Left lobe of liver (tissue), 2 donors: Measurements from ENCODE around the gene MT1E. TPM values are rescaled to one million over a fixed set of nuclear protein-coding genes. Genes with fewer than 3 reads are reported as not detected.
"Not testable (repeated sequence)": the region's sequence is repeated elsewhere in the genome, so short reads cannot be mapped to it uniquely, and the experiment has no call there.

Experiments
- ATAC-seq: fragments of 200-7000 bp; cut with Tn5 transposase; one replicate; pipeline ENCODE4 v1.9.1; 2020; ENCODE audit warnings: mild to moderate bottlenecking, moderate library complexity
- DNase-seq: peaks from one replicate; pipeline ENCODE4 v3.0.0-alpha.2; 2020; ENCODE audit warnings: low spot score
- total RNA-seq: library from RNA; stranded (reverse); gene quantifications from one replicate; pipeline ENCODE4 v1.2.1, GENCODE V29; 2021
- donor health status: DM: no; HTN: no; CAD: no; lungs with moderate emphysema.
- donor health status: DM: no; HTN: yes; CAD: no.

MT1E gene
- total RNA-seq, 1 donor from 2014 or later = 1,576 TPM

- peak; percentile 97 for DNase-seq
- ATAC-seq = peak; percentile 58
Observed at GRCh38 chr16:56669005-56669839, 43.6 kb downstream of the MT1E start, which contains the start of gene MT1H. Gene MT1H, plus strand, starts transcription at chr16:56669814. Its CDS starts 71 bp downstream, at chr16:56669885.

- peak; percentile 72 for DNase-seq
- peak; percentile 0 for ATAC-seq
Observed at GRCh38 chr16:56669840-56670619, 44.4 kb downstream of the MT1E start.

GRCh38 chr16:56670620-56670934, 45.0 kb downstream of the MT1E start:
- DNase-seq (no peak), ATAC-seq (no peak)

DNA sequence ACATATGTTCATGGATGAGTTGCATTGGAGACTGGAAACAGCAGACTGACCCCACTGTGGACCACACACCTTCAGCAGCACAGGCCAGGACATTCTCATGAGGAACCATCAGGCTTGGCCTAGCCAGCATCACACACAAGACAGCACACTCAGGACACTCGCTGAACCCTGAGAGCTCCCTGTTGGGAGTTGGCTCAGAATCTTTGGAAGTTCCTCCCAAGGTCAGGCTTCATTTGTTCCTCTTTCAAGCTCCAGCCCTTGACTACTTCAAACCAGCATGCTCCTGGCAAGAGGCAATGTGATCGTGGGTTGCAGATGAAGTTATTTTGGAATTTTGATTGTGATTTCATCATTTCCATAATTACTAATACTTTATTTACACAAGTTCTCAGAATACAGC, 46.1 kb downstream of the MT1E start:
- not testable (repeated sequence) for ATAC-seq, DNase-seq

GRCh38 chr16:56672171-56672570, 46.6 kb downstream of the MT1E start:
- DNase-seq, ATAC-seq: not testable (repeated sequence)

GRCh38 chr16:56672761-56673536, 47.4 kb downstream of the MT1E start:
- DNase-seq = no peak
- ATAC-seq = no peak

DNA sequence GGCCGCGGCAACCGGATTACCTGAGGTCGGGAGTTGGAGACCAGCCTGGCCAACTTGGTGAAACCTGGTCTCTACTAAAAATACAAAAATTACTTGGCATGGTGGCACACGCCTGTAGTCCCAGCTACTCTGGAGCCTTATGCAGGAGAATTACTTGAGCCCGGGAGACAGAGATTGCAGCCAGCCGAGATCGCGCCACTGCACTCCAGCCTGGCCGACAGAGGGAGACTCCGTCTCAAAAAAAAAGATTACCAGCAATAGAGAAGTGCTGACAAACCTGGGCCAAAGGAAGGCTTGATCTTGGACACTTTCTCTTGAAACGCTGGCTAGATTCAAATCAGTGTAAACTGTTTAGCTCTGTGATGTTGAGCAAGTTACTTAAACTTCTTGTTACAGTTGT, 48.3 kb downstream of the MT1E start:
- DNase-seq = no peak
- ATAC-seq = peak; percentile 43

DNA sequence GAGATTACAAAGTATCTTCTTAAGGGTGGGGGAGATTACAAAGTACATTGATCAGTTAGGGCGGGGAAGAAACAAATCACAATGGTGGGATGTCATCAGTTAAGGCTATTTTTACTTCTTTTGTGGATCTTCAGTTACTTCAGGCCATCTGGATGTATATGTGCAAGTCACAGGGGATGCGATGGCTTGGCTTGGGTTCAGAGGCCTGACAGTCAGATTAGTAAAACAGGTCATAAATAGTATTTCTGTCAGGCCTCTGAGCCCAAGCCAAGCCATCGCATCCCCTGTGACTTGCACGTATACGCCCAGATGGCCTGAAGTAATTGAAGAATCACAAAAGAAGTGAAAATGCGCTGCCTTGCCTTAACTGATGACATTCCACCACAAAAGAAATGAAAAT, 49.0 kb downstream of the MT1E start:
- DNase-seq, ATAC-seq: not testable (repeated sequence)

DNA sequence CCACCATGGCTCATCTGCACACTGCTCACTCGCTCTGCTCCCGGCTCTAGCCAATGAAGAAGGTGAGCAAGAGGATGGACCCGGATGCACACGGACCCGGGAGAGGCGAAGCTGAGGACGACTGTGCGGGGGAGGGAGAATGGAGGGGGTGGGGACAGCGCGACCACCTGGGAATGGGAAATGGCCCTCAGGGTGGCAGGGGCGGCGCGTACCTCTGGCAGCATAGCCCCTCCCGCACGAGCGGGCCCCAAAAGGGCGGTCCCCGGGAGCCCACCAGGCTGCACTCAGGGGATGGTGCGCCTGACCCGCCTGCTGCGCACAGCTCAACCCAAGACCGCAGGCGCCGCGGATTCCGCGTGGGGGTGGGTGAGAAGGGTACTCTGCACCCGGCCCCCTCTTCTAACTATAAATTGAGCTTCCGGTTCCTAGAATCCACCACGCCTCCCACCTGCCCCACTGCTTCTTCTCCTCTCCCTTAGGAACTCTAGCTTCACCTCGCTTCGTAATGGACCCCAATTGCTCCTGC, 50.2 kb downstream of the MT1E start:
- ATAC-seq = no peak
- no peak for DNase-seq

Other genes with a start within 250 kb of the MT1E start
- gene AMFR, start 200.2 kb upstream of the MT1E start, total RNA-seq = 159 TPM
- gene NUDT21, start 174.4 kb upstream of the MT1E start, total RNA-seq = 31.7 TPM
- gene OGFOD1, start 174.2 kb upstream of the MT1E start, total RNA-seq = 12.1 TPM
- 11.7 TPM for gene BBS2, start 105.8 kb upstream of the MT1E start, total RNA-seq
- gene MT4, start 60.7 kb upstream of the MT1E start, total RNA-seq = not detected
- not detected for gene MT3, start 36.3 kb upstream of the MT1E start, total RNA-seq
- gene MT2A, start 17.2 kb upstream of the MT1E start, total RNA-seq = 3,908 TPM
- gene MT1M, start 6.9 kb downstream of the MT1E start, total RNA-seq = 546 TPM
- 141 TPM for gene MT1A, start 12.9 kb downstream of the MT1E start, total RNA-seq
- gene MT1B, start 26.1 kb downstream of the MT1E start, total RNA-seq = 2.7 TPM
- 763 TPM for gene MT1F, start 32.2 kb downstream of the MT1E start, total RNA-seq
- gene MT1G, start 42.3 kb downstream of the MT1E start, total RNA-seq = 5,960 TPM
- gene MT1H, start 44.0 kb downstream of the MT1E start, total RNA-seq = 949 TPM
- 2,271 TPM for gene MT1X, start 56.7 kb downstream of the MT1E start, total RNA-seq
- gene NUP93, start 104.3 kb downstream of the MT1E start, total RNA-seq = 13.2 TPM
- gene SLC12A3, start 239.4 kb downstream of the MT1E start, total RNA-seq = not detected